Panc1 (cell line): ENCODE measurements around the gene RRH. TPM values are rescaled to one million over a fixed set of nuclear protein-coding genes. Genes with fewer than 3 reads are reported as not detected.

ENCODE experiments used
- ATAC-seq: fragments of 200-7000 bp; cut with Tn5 transposase; 2 replicates; pipeline ENCODE4 v1.9.1; 2020; ENCODE audit warnings: mild to moderate bottlenecking, moderate library complexity
- BruUV-seq: library from RNA; stranded (reverse); fragments of 400-500 nt; replicated peaks from 2 replicates; lab custom pipeline; 2021; lab: Mats Ljungman, UMichigan
- CTCF ChIA-PET: fragments of 300-600 bp; sonication (Branson Sonifier 250); formaldehyde crosslinking; loops from one replicate; lab custom pipeline; 2022; ENCODE audit warnings: antibody characterized with exemption; lab: Charles Lee
- POLR2A ChIA-PET: fragments of 300-600 bp; sonication (Branson Sonifier 250); formaldehyde crosslinking; loops from one replicate; lab custom pipeline; 2022; ENCODE audit warnings: antibody characterized with exemption; lab: Charles Lee
- DNase-seq: peaks from one replicate; pipeline ENCODE4 v3.0.0-alpha.2; 2010; ENCODE audit warnings: low read depth, low spot score
- H3K27ac ChIP-seq: 2 replicates; pipeline ENCODE4 v1.5.1; 2011; ENCODE audit warnings: mild to moderate bottlenecking, low read length, inconsistent platforms
- H3K27me3 ChIP-seq: fragments of 200-500 bp; sonication (Bioruptor generic); 2 replicates; pipeline ENCODE4 v1.6.0; 2014; ENCODE audit warnings: low read length, inconsistent platforms; ENCODE audit not compliant: control insufficient read depth, insufficient read depth
- H3K36me3 ChIP-seq: fragments of 200-500 bp; sonication (Bioruptor generic); 2 replicates; pipeline ENCODE4 v1.5.1; 2014; ENCODE audit warnings: inconsistent platforms, mild to moderate bottlenecking, low read length, moderate library complexity; ENCODE audit not compliant: control insufficient read depth, insufficient read depth
- H3K4me1 ChIP-seq: 2 replicates; pipeline ENCODE4 v1.5.1; 2011; ENCODE audit warnings: inconsistent platforms, mild to moderate bottlenecking, low read length, moderate library complexity; ENCODE audit not compliant: control insufficient read depth, insufficient read depth
- H3K4me3 ChIP-seq, 2 experiments: 2 replicates each; pipeline ENCODE4 v1.5.1; 2011 to 2012; ENCODE audit warnings: low read depth in 2 of 2, low read length in 2 of 2, mild to moderate bottlenecking in 2 of 2, inconsistent platforms in 1 of 2, moderate library complexity in 1 of 2
- H3K9me3 ChIP-seq: fragments of 200-500 bp; sonication (Bioruptor generic); 2 replicates; pipeline ENCODE4 v1.5.1; 2014; ENCODE audit warnings: low read depth, mild to moderate bottlenecking, inconsistent platforms, low read length, moderate library complexity; ENCODE audit not compliant: control insufficient read depth, insufficient read depth
- POLR2AphosphoS5 ChIP-seq: IDR thresholded peaks from 2 replicates; pipeline ENCODE4 v1.6.1; 2012; ENCODE audit warnings: mild to moderate bottlenecking, low read depth, low read length, moderate library complexity
- REST ChIP-seq, 2 experiments: IDR thresholded peaks; 2 replicates each; pipeline ENCODE4 v1.6.1; 2011 to 2012; ENCODE audit warnings: low read depth in 2 of 2, control low read depth in 1 of 2, low read length in 1 of 2, mild to moderate bottlenecking in 1 of 2, moderate library complexity in 1 of 2; ENCODE audit not compliant: insufficient read depth in 1 of 2
- SIN3A ChIP-seq: IDR thresholded peaks from 2 replicates; pipeline ENCODE4 v1.6.1; 2012; ENCODE audit warnings: low read depth, mild to moderate bottlenecking, low read length, moderate library complexity, borderline replicate concordance; ENCODE audit not compliant: insufficient read depth
- TCF7L2 ChIP-seq: IDR thresholded peaks from 2 replicates; pipeline ENCODE4 v1.6.1; 2011; ENCODE audit warnings: mild to moderate bottlenecking, low read depth, low read length, inconsistent platforms
- in situ Hi-C: cut with HindIII; loops from 2 replicates; pipeline ENCODE4 v1.10.0; 2016; ENCODE audit warnings: low sequenced_read_pairs, low pct_unique_long_range_greater_than_20kb
- intact Hi-C: fragments of 100-400 bp; cut with micrococcal nuclease; formaldehyde crosslinking; loops from one replicate; pipeline ENCODE4 v1.10.0; 2022; ENCODE audit not compliant: unreplicated experiment
- total RNA-seq: library from RNA; stranded (reverse); gene quantifications from one replicate; pipeline ENCODE4 v1.2.1, GENCODE V29; 2021; ENCODE audit not compliant: unreplicated experiment
- TF ChIP-seq, protein P1 (sequence below): fragments of 450-650 bp; IDR thresholded peaks from 2 replicates; pipeline ENCODE4 v1.5.1; 2017; ENCODE audit warnings: mild to moderate bottlenecking

The RRH gene
- total RNA-seq, 1 experiment from 2014 or later, result 0.15 TPM

- intact Hi-C loops, result loop anchor here (10.0 kb wide), 1 partner anchor 387 kb away; no protein-coding TSS in a partner anchor
- H3K9me3 ChIP-seq, result no peaks in the 10 kb centered on the region
- BruUV-seq, result no TSS peak
- H3K36me3 ChIP-seq, result peaks cover 4% of the 10 kb centered on the region; the same call in 1 of the 2 replicates
- no peaks in the 10 kb centered on the region for H3K27me3 ChIP-seq
- no peak for TF ChIP-seq TCF7L2
- no peak for TF ChIP-seq SIN3A
- TF ChIP-seq POLR2AphosphoS5, result no peak
- TF ChIP-seq, protein P1, sequence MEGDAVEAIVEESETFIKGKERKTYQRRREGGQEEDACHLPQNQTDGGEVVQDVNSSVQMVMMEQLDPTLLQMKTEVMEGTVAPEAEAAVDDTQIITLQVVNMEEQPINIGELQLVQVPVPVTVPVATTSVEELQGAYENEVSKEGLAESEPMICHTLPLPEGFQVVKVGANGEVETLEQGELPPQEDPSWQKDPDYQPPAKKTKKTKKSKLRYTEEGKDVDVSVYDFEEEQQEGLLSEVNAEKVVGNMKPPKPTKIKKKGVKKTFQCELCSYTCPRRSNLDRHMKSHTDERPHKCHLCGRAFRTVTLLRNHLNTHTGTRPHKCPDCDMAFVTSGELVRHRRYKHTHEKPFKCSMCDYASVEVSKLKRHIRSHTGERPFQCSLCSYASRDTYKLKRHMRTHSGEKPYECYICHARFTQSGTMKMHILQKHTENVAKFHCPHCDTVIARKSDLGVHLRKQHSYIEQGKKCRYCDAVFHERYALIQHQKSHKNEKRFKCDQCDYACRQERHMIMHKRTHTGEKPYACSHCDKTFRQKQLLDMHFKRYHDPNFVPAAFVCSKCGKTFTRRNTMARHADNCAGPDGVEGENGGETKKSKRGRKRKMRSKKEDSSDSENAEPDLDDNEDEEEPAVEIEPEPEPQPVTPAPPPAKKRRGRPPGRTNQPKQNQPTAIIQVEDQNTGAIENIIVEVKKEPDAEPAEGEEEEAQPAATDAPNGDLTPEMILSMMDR, result no peak
- no peak for TF ChIP-seq REST (IDR thresholded peaks at IDR 0.05; ENCODE audit: insufficient read depth in 1 of 2, low read depth in 2 of 2, low read length in 1 of 2)
- ChIA-PET POLR2A (no interaction called here), CTCF (no interaction called here)
- H3K27ac ChIP-seq, result no peak overlapping the region
- DNase-seq (no peak), ATAC-seq (no peak)
- in situ Hi-C loops, result no loop called here
- peaks cover under 1% of the 10 kb centered on the region; the same call in 1 of the 2 replicates for H3K4me1 ChIP-seq
- no peak overlapping the region for H3K4me3 ChIP-seq
Measured at GRCh38 chr4:109811707-109812106, 16.1 kb upstream of the RRH start.

DNA sequence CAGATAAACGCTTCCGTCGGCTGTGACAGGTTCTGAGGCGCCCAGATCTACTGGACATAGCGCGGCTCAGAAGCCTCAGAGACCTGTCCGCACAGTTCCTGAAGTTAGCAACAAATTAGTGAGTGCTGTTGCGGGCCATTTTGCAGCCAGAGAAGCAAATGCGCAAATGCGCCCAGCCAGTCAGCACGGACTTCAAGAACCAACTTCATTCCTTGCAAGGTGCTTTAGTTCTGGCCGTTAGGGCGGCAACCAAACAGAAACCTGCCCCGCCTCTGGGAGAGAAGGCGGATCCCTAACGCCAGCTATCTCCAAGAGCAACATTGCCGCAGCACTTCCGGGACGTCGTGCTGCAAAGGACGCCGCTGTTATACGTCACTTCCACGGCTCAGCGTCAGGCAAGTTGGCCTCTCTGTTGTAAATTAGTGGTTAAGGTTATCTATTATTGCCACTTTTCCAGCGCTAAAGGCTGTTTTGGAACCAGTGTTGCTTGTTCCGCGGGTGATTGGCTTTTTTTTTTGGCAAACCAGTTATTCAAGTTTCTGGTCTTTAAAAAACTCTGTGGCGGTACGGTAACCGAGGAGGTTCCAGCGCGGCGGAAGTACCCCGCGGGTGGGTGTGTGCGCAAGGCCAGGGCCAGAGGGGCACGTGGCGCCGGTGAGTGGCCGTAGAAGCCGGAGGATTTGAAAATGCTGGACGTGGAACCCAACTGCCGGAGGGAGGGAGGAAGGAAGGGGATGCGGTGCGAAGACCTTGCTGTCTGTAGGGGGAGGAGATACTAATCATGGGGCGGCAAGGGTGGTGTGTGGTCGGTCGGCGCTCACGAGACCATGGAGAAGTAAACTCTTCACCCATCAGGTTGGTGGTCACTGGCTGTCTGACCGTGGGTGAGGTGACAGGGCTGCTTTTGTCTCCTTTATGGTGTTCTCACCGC is 12.4 kb upstream of the RRH start, which contains the start of gene GAR1:
TSS of gene GAR1 (plus strand) at position 612 of the 931 bp plus-strand sequence. CDS start 403 bp downstream, outside the sequence.
- BruUV-seq, result TSS peak; percentile 87
- H3K27me3 ChIP-seq, result no peaks in the 10 kb centered on the region
- peaks cover 16% of the 10 kb centered on the region for H3K36me3 ChIP-seq
- CTCF ChIA-PET, result interaction anchor here (0.5 to 0.7 kb wide), 2 partner anchors 88 to 130 kb away, joined by 3 to 4 read pairs; no protein-coding TSS in a partner anchor
- in situ Hi-C loops (no loop called here), intact Hi-C loops (loop anchor here (10.0 kb wide), 1 partner anchor 391 kb away; no protein-coding TSS in a partner anchor)
- TF ChIP-seq POLR2AphosphoS5, result peak; percentile 53
- TF ChIP-seq TCF7L2, result peak; percentile 64
- TF ChIP-seq, protein P1, result no peak
- no peak for TF ChIP-seq REST (IDR thresholded peaks at IDR 0.05; ENCODE audit: insufficient read depth in 1 of 2, low read depth in 2 of 2, low read length in 1 of 2)
- TF ChIP-seq SIN3A, result 0 out of 2 replicates have a peak, but pooled peaks have one; percentile 34
- ATAC-seq, result peak; percentile 99
- no peaks in the 10 kb centered on the region for H3K9me3 ChIP-seq
- POLR2A ChIA-PET, result interaction anchor here (0.7 kb wide), 1 partner anchor 253 kb away, joined by 5 read pairs; no protein-coding TSS in a partner anchor
- peaks cover 5% of the 10 kb centered on the region; the same call in 1 of the 2 replicates for H3K4me1 ChIP-seq
- peak within 1 kb of the TSS; percentile 97 to 99 for H3K4me3 ChIP-seq
- peak; percentile 77 for DNase-seq
- peak within 1 kb of the TSS; percentile 92 for H3K27ac ChIP-seq
